Tibial artery (tissue), 4 donors: ENCODE measurements around the gene CEP78.

Experiments
- DNase-seq, 2 donors: peaks; one replicate each; pipeline ENCODE4 v3.0.0-alpha.2; 2019
- H3K27ac ChIP-seq, 2 donors: fragments of 200-600 bp; sonication (generic) in 1 of 2; 1 replicate in 1 of 2; 2 replicates in 1 of 2; pipeline ENCODE4 v1.5.1; 2018 to 2019; ENCODE audit warnings: mild to moderate bottlenecking in 1 of 2
- H3K27me3 ChIP-seq, 2 donors: fragments of 200-600 bp; sonication (generic) in 1 of 2; one replicate each; pipeline versions ENCODE4 v1.5.1 to v1.6.0; 2016 to 2019
- H3K36me3 ChIP-seq, 3 donors: fragments of 200-600 bp; sonication (generic) in 2 of 3; one replicate each; pipeline ENCODE4 v1.5.1; 2016 to 2019; ENCODE audit warnings: mild to moderate bottlenecking in 2 of 3
- H3K4me1 ChIP-seq, 4 donors: fragments of 200-600 bp; sonication (generic) in 2 of 4; 1 replicate in 3 of 4; 2 replicates in 1 of 4; pipeline ENCODE4 v1.5.1; 2016 to 2019
- H3K4me3 ChIP-seq, 2 donors: fragments of 200-600 bp; sonication (generic) in 1 of 2; 1 replicate in 1 of 2; 2 replicates in 1 of 2; pipeline ENCODE4 v1.5.1; 2018 to 2019; ENCODE audit warnings: mild to moderate bottlenecking in 2 of 2
- H3K9me3 ChIP-seq, 3 donors: fragments of 200-600 bp; sonication (generic) in 1 of 3; one replicate each; pipeline ENCODE4 v1.5.1; 2016 to 2019
- CTCF ChIP-seq, 2 experiments: fragments of 200-600 bp in 1 of 2; fragments of 450-650 bp in 1 of 2; IDR thresholded peaks; one replicate each; pipeline ENCODE4 v1.5.1; 2017 to 2019; ENCODE audit warnings: antibody characterized with exemption in 2 of 2, mild to moderate bottlenecking in 1 of 2, moderate library complexity in 1 of 2
- intact Hi-C: fragments of 100-400 bp; cut with DNase I; formaldehyde crosslinking; loops from one replicate; pipeline ENCODE4 v1.15.0; 2023; ENCODE audit warnings: low total_unique reads

The CEP78 gene

GRCh38 chr9:78325846-78326360 is 90.0 kb downstream of the CEP78 start:
- Histone ChIP-seq H3K9me3 (no peaks in the 10 kb centered on the region), H3K36me3 (no peaks in the 10 kb centered on the region), H3K4me3 (no peak overlapping the region), H3K27ac (no peak overlapping the region), H3K4me1 (no peaks in the 10 kb centered on the region), H3K27me3 (no peaks in the 10 kb centered on the region)
- no peak for DNase-seq
- no peak for TF ChIP-seq CTCF (IDR thresholded peaks at IDR 0.05)
- intact Hi-C loops: no loop called here

- TF ChIP-seq CTCF (IDR thresholded peaks at IDR 0.05): no peak
- Histone ChIP-seq H3K4me3 (no peak overlapping the region), H3K4me1 (no peaks in the 10 kb centered on the region), H3K36me3 (no peaks in the 10 kb centered on the region), H3K27ac (no peak overlapping the region), H3K27me3 (no peaks in the 10 kb centered on the region), H3K9me3 (no peaks in the 10 kb centered on the region)
- intact Hi-C loops: no loop called here
- DNase-seq: no peak
Measured at GRCh38 chr9:78326564-78326963, 90.7 kb downstream of the CEP78 start.
